ENCODE results near the gene GLOD5. TPM values are rescaled to one million over a fixed set of nuclear protein-coding genes. Genes with fewer than 3 reads are reported as not detected.

The GLOD5 gene
- total RNA-seq (not detected), polyA plus RNA-seq (not detected)

DNA sequence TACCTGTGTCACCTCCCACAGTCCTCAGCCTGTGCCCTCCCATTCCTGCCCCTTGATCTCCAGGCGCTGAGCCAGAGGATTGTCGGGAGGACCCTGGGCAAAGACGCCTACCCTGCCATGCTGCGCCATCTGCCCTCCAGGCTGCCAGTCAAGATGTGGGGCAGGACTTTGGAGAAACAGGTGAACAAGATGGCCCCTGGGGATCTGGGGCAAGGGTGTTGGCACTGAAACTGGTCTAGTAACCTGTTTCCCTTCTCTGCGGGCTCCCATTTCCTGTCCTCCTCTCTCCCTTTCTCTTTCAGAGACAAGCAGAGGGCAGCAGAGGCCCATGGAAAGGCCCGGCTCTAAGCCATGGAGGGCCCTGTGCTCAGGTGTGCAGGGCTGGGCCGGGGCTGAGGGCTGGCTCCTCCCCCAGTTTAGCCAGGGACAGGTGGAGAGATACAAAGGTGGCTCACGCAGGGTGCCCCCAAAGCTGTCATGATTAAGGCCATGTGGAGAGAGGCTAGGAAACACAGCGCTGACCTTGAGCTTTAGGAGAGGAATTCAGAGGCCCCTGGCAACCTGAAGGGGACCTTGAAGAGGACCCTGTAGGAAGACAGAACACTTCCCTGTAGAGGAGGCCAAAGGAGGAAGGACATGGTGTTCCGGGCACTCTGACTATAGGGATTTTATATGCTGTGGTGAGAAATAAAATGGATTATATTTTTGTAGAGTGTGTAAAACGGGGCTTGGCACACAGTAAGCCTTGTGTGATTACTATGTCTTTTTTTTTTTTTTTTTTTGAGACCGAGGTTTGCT lies at the start of gene GLOD5:
Gene GLOD5 (plus strand): TSS at position 74 of the 798 bp plus-strand sequence. CDS start 44 bp downstream, at position 118.
- H3K27ac ChIP-seq (ENCODE audit: low read depth): no peak within 1 kb of the TSS
- H3K4me3 ChIP-seq (ENCODE audit: low read depth, low read length): no peak within 1 kb of the TSS
- peak; percentile 8 for DNase-seq (ENCODE audit: extremely low spot score)
- no peaks in the 10 kb centered on the region for H3K36me3 ChIP-seq (ENCODE audit: insufficient read depth)
- H3K4me1 ChIP-seq (ENCODE audit: insufficient read depth): no peaks in the 10 kb centered on the region
- 45% methylated on average over 12 of the region's 12 CpGs for WGBS

- Histone ChIP-seq H3K4me3 (ENCODE audit: low read depth, low read length) (no peak overlapping the region), H3K36me3 (ENCODE audit: insufficient read depth) (no peaks in the 10 kb centered on the region), H3K27ac (ENCODE audit: low read depth) (no peak overlapping the region), H3K4me1 (ENCODE audit: insufficient read depth) (no peaks in the 10 kb centered on the region)
- DNase-seq (ENCODE audit: extremely low spot score): no peak
- 75% methylated on average over 7 of the region's 7 CpGs for WGBS
Observed at GRCh38 chrX:48711929-48712505, 49.5 kb upstream of the GLOD5 start.

DNA sequence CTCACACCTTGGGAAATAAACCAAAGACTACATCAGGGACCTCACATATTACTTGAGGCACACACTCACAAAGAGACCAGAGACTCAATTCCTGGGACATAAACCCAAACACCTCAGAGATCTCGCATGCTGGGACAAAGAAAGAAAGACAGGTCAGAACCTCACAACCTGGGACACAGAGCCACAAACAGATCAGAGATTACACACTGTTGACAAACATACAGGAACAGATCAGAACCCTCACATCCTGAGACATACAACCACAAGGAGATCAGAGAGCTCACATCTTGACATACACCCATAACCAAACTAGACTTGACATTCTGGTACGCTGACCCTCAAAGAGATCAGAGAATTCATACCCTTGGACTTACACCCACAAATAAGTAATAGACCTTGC lies 47.7 kb upstream of the GLOD5 start:
- Histone ChIP-seq H3K27ac (ENCODE audit: low read depth) (peak overlapping the region; percentile 59), H3K36me3 (ENCODE audit: insufficient read depth) (no peaks in the 10 kb centered on the region), H3K4me1 (ENCODE audit: insufficient read depth) (no peaks in the 10 kb centered on the region), H3K4me3 (ENCODE audit: low read depth, low read length) (no peak overlapping the region)
- DNase-seq (ENCODE audit: extremely low spot score): no peak
- 76% methylated on average over 2 of the region's 2 CpGs for WGBS

DNA sequence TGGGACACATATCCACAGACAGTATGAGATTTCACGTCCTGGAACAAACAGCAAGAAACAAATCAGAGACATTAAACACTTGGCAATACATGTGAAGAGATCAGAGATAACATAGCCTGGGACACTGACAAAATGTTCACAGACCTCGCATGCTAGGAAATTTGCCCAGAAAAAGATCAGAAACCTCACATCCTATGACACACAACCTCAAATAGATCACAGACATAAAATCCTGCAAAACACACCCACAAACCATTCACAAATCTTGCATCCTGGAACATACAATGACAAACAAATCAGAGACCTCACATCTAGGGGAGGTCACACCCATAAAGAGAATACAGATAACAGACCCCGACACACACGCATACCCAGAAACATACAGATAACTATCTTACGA lies 47.0 kb upstream of the GLOD5 start:
- WGBS: 27% methylated on average over 5 of the region's 5 CpGs

GRCh38 chrX:48715072-48715471 lies 46.5 kb upstream of the GLOD5 start:
- 41% methylated on average over 2 of the region's 2 CpGs for WGBS
- Histone ChIP-seq H3K4me3 (ENCODE audit: low read depth, low read length) (no peak overlapping the region), H3K27ac (ENCODE audit: low read depth) (peak overlapping the region; percentile 23), H3K4me1 (ENCODE audit: insufficient read depth) (no peaks in the 10 kb centered on the region), H3K36me3 (ENCODE audit: insufficient read depth) (no peaks in the 10 kb centered on the region)
- no peak for DNase-seq (ENCODE audit: extremely low spot score)

More for the DNA sequence above, 47.0 kb upstream of the GLOD5 start:
- no peaks in the 10 kb centered on the region for H3K36me3 ChIP-seq (ENCODE audit: insufficient read depth)
- no peak overlapping the region for H3K27ac ChIP-seq (ENCODE audit: low read depth)
- no peak overlapping the region for H3K4me3 ChIP-seq (ENCODE audit: low read depth, low read length)
- no peak for DNase-seq (ENCODE audit: extremely low spot score)
- H3K4me1 ChIP-seq (ENCODE audit: insufficient read depth): no peaks in the 10 kb centered on the region

GRCh38 chrX:48715876-48716502 lies 45.6 kb upstream of the GLOD5 start:
- Histone ChIP-seq H3K36me3 (ENCODE audit: insufficient read depth) (no peaks in the 10 kb centered on the region), H3K4me1 (ENCODE audit: insufficient read depth) (no peaks in the 10 kb centered on the region), H3K4me3 (ENCODE audit: low read depth, low read length) (no peak overlapping the region), H3K27ac (ENCODE audit: low read depth) (peak overlapping the region; percentile 56)
- no peak for DNase-seq (ENCODE audit: extremely low spot score)
- 75% methylated on average over 4 of the region's 4 CpGs for WGBS

GRCh38 chrX:48719958-48720357 lies 41.6 kb upstream of the GLOD5 start:
- H3K4me1 ChIP-seq (ENCODE audit: insufficient read depth): no peaks in the 10 kb centered on the region
- H3K36me3 ChIP-seq (ENCODE audit: insufficient read depth): no peaks in the 10 kb centered on the region
- 76% methylated on average over 2 of the region's 2 CpGs for WGBS
- no peak overlapping the region for H3K27ac ChIP-seq (ENCODE audit: low read depth)
- H3K4me3 ChIP-seq (ENCODE audit: low read depth, low read length): no peak overlapping the region
- no peak for DNase-seq (ENCODE audit: extremely low spot score)

GRCh38 chrX:48720577-48721250 lies 40.8 kb upstream of the GLOD5 start:
- no peak for DNase-seq (ENCODE audit: extremely low spot score)
- WGBS: 79% methylated on average over 4 of the region's 4 CpGs
- no peaks in the 10 kb centered on the region for H3K4me1 ChIP-seq (ENCODE audit: insufficient read depth)
- no peak overlapping the region for H3K4me3 ChIP-seq (ENCODE audit: low read depth, low read length)
- no peaks in the 10 kb centered on the region for H3K36me3 ChIP-seq (ENCODE audit: insufficient read depth)
- no peak overlapping the region for H3K27ac ChIP-seq (ENCODE audit: low read depth)

- Histone ChIP-seq H3K4me1 (ENCODE audit: insufficient read depth) (no peaks in the 10 kb centered on the region), H3K27ac (ENCODE audit: low read depth) (no peak overlapping the region), H3K4me3 (ENCODE audit: low read depth, low read length) (no peak overlapping the region)
Observed at GRCh38 chrX:48721916-48722315, 39.6 kb upstream of the GLOD5 start.

GRCh38 chrX:48726596-48726995 lies 35.0 kb upstream of the GLOD5 start:
- Histone ChIP-seq H3K36me3 (ENCODE audit: insufficient read depth) (no peaks in the 10 kb centered on the region), H3K27ac (ENCODE audit: low read depth) (no peak overlapping the region), H3K4me1 (ENCODE audit: insufficient read depth) (no peaks in the 10 kb centered on the region), H3K4me3 (ENCODE audit: low read depth, low read length) (no peak overlapping the region)
- 95% methylated on average over 2 of the region's 2 CpGs for WGBS
- no peak for DNase-seq (ENCODE audit: extremely low spot score)

More at GRCh38 chrX:48721916-48722315, 39.6 kb upstream of the GLOD5 start:
- DNase-seq (ENCODE audit: extremely low spot score): no peak
- no peaks in the 10 kb centered on the region for H3K36me3 ChIP-seq (ENCODE audit: insufficient read depth)

GRCh38 chrX:48728653-48729052 lies 32.9 kb upstream of the GLOD5 start:
- no peaks in the 10 kb centered on the region for H3K36me3 ChIP-seq (ENCODE audit: insufficient read depth)
- no peak overlapping the region for H3K4me3 ChIP-seq (ENCODE audit: low read depth, low read length)
- no peak overlapping the region for H3K27ac ChIP-seq (ENCODE audit: low read depth)
- DNase-seq (ENCODE audit: extremely low spot score): no peak
- H3K4me1 ChIP-seq (ENCODE audit: insufficient read depth): no peaks in the 10 kb centered on the region

DNA sequence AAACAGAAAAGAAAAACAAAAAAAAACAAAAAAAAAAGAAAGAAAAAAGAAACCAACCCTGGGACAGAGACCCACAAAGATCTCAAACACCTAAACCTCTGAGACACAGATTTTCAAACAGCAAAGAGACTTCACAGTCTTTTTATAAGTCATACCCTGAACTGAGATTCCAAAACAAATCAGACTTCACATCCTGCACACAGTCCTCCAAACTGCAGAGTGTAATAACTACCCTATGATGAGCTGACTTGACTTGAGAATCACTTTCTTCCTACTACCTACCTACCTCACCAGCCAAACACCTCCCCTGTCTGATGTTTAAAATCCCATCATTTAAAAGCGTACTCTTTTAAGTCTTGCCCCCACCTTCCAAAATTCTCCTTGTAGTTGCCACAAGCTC lies 25.2 kb upstream of the GLOD5 start:
- no peak overlapping the region for H3K4me3 ChIP-seq (ENCODE audit: low read depth, low read length)

DNA sequence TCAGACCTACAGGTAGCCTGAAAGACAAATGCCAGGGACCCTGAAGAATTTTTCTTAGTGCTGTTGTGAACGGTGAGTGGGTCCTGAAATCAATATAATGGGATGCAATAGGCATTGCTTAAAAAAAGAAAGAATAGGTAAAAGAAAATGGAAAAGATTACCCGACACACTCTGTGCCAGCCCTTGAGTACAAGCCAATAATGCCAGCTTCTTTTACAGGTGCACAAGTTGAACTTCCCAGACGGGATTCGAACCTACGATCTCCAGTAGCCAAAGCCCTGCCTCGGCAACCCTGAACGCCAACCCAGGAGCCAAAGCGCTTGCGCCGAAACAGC lies 24.7 kb upstream of the GLOD5 start:
- Histone ChIP-seq H3K4me1 (ENCODE audit: insufficient read depth) (no peaks in the 10 kb centered on the region), H3K4me3 (ENCODE audit: low read depth, low read length) (no peak overlapping the region), H3K36me3 (ENCODE audit: insufficient read depth) (no peaks in the 10 kb centered on the region), H3K27ac (ENCODE audit: low read depth) (no peak overlapping the region)
- 5% methylated on average over 10 of the region's 10 CpGs for WGBS
- DNase-seq (ENCODE audit: extremely low spot score): no peak

More for the DNA sequence above, 25.2 kb upstream of the GLOD5 start:
- no peak overlapping the region for H3K27ac ChIP-seq (ENCODE audit: low read depth)
- no peaks in the 10 kb centered on the region for H3K4me1 ChIP-seq (ENCODE audit: insufficient read depth)
- no peaks in the 10 kb centered on the region for H3K36me3 ChIP-seq (ENCODE audit: insufficient read depth)
- DNase-seq (ENCODE audit: extremely low spot score): no peak
- WGBS: 68% methylated on average over 1 of the region's 1 CpG

Measured in urinary bladder (tissue), 4 donors.